HG03175 (cell line): Measurements from ENCODE around the gene ATCAY.
"Not testable (repeated sequence)": the region's sequence is repeated elsewhere in the genome, so short reads cannot be mapped to it uniquely, and the experiment has no call there.

Experiments
- ATAC-seq: cut with Tn5 transposase; IDR thresholded peaks from one replicate; pipeline ENCODE4 v1.9.1; 2021; ENCODE audit warnings: mild to moderate bottlenecking, moderate library complexity; ENCODE audit not compliant: unreplicated experiment

ATCAY gene

DNA sequence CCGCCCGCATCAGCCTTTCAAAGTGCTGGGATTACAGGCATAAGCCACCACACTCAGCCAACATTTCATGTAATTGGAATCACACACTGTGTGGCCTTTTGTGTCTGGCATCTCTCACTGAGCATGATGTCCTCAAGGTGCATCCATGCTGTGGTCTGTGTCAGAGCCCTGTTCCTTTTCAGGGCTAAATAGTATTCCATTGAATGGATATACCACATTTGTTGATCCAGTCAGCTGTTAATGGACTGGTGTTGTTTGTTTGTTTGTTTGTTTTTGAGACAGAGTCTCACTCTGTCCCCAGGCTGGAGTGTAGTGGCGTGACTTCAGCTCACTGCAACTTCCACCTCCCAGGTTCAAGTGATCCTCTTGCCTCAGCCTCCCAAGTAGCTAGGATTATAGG is 17.9 kb downstream of the ATCAY start:
- no peak for ATAC-seq

DNA sequence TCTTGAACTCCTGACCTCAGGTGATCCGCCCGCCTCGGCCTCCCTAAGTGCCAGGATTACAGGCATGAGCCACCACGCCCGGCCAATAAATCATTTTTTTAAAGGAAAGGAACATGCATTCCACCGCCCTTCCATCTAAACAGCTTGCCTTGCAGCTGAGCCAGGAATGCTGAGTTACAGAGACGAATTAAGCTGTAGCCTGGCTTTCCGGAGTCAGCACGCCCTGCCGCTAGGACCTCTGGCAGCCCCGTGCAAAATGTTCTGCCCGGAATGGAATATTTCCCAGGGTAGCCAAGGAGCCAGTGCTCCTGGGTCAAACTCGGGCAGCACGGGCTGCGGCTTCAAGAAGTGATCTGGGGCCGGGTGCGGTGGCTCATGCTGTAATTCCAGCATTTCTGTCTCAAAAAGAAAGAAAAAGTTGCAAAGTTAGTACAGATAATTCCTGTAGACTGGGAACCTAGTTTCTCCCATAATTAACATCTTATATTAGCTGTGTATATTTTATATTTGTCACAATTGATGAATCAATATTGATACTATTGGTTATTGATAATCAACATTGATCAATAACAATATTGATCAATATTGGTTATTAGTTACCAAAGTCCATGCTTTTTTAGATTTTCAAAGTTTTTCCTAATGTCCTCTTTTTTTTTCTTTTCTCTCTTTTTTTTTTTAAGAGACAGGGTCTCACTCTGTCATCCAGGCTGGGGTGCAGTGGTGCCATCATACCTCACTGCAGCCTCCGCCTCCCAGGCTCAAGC is 19.2 kb downstream of the ATCAY start:
- ATAC-seq = no peak

DNA sequence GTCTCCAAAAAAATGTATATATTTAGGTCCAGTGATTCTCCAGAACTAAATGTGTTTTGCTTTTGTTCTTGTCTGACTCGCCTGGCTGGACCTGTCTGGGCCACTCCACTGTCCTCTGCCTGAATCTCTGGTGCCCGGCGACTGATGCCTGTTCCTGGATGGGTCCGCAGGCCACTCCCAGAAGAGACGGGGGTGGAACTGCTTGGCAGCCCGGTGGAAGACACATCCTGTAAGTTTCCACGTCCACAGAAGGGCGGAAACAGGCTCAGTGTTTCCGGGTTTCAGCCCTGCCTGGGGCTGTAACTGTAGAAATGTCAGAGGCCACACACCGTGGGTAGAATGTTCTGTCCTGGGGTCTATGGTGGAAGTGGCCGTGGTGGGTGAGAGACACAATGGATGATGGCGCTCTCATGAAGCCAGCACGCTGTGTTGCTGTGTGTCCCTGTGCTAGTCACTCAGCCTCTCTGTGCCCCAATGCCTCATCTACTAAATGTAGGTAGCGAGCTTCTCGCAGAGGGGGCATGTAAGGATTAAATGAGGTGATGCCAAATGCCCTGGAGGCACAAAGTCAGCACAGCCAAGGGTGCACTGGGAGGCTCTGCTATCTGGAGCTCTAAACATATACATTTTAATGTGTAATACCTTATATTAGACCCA is 22.0 kb downstream of the ATCAY start:
- ATAC-seq = no peak

DNA sequence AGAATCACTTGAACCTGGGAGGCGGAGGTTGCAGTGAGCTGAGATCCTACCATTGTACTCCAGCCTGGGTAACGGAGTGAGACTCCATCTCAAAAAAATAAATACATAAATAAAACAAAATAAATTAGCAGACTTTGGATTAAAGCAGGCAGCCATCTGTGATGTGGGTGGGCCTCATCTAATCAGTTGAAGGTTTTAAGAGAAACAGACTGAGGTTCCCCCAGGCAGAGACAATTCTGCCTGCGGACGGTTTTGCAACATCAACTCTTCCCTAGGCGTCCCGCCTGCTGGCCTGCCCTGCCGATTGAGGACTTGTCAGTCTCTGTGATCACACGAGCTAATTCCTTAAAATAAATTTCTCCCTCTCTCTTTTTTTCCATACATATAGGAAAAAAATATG is 23.7 kb downstream of the ATCAY start:
- no peak for ATAC-seq

DNA sequence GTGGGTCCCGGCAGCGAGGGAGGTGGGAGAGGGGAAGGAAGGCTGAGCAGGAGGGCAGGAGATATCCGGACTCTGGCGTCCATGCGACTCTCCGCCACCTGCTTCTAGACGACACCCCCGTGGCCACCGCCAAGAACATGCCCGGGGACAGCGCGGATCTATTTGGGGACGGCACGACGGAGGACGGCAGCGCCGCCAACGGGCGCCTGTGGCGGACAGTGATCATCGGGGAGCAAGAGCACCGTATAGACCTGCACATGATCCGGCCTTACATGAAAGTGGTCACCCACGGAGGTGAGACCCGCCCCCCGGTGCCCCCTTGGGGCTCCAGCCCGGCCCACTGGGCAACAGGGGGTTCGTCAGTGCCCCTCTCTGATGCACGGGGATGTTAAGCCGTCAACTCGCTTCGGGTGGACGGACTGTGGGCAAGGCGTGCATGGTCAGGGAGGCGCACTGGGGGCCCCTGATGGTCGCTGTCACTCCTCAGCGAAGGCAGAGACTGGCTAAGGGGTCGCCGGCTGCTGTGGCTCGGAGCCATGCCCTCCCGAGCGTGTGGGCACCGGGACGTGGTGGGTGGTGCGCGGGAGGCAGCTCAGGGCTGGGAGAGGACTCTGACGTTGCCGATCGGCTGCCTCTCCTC is 27.3 kb downstream of the ATCAY start:
- ATAC-seq = no peak

DNA sequence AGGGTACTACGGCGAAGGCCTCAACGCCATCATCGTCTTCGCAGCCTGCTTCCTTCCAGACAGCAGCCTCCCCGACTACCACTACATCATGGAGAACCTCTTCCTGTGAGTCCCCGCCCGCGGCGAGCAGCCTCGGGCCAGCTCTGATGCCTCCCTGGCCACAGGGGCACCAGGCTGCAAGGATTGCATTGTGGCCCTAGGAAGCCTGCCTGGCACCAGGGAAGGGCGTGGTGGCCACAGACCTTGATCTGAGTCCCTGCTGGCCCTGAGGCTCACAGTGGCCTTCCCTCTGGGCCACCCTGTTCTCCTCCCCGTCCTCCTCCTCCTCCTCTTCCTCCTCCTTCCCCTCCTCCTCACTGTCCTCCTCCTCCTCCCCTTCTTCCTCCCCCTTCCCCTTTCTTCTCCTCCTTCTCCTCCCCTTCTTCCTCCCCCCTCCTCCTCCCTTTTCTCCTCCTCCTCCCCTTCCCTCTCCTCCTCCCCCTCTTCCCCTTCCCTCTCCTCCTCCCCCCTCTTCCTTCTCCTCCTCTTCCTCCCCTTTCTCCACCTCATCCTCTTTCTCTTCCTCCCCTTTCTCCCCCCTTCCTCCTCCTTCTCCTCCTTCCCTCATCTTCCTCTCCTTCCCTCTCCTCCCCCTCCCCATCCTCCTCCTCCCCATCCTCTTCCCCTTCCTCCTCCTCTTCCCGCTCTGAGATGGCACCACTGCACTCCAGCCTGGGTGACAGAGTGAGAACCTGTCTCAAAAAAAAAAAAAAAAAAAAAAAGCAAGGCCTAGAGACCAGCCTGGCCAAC is 28.0 kb downstream of the ATCAY start:
- ATAC-seq = no peak

DNA sequence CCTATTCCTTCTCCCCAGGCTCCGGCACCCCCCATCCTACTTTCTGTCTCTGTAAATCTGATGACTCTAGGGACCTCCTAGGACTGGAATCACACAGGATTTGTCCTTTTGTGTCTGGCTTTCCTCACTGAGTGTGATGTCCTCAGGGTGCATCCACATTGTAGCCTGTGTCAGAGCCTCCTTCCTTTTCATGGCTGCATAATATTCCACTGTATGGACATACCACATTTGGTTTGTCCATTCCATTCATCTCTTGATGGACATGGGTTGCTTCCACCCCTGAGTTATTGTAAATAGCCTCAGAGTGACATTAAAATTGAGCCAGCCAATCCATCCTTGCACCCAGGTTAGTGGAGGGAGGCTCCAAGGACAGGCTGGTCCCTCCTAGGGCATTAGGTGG is 29.6 kb downstream of the ATCAY start:
- ATAC-seq = no peak

DNA sequence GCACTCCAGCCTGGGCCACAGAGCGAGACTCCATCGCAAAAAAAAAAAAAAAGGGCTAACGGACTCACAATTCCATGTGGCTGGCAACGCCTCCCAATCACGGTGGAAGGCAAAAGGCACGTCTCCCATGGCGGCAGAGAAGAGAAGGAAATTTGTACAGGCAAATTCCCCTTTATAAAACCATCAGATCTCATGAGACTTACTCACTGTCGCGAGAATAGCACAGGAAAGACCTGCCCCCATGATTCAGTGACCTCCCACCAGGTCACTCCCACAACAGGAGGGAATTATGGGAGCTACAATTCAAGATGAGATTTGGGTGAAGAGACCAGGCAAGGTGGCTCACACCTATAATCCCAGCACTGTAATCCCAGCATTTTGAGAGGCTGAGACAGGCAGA is 33.7 kb downstream of the ATCAY start:
- ATAC-seq = no peak

DNA sequence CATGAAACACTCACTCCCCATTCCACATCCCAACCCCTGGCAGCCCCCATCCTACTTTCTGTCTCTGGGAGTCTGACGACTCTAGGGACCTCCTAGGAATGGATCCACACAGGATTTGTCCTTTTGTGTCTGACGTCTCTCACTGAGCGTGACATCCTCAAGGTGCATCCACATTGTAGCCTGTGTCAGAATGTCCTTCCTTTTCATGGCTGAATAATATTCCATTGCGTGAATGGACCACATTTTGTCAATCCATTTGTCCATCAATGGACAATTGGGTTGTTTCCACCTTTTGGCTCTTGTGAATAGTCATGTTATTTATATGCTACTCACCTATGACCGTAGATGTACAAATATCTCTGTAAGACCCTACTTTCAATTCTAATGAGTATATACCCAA is 35.5 kb downstream of the ATCAY start:
- no peak for ATAC-seq

DNA sequence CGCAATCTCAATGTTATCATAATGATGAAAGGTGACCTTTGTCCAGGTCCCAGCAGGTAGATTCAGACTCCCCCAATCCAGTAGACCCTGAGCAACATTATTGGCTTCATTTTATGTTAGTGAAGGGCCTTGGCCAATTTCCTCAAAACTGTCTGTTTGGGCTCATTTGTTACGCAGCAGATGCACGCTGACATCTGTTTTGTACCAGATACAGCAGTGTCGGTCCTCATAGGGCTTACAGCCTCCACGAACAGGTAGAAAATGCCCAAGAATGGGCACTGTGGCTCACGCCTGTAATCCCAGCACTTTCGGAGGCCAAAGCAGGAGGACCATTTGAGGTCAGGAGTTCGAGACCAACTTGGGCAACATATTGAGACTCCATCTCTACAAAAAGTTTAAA is 39.3 kb downstream of the ATCAY start:
- no peak for ATAC-seq

DNA sequence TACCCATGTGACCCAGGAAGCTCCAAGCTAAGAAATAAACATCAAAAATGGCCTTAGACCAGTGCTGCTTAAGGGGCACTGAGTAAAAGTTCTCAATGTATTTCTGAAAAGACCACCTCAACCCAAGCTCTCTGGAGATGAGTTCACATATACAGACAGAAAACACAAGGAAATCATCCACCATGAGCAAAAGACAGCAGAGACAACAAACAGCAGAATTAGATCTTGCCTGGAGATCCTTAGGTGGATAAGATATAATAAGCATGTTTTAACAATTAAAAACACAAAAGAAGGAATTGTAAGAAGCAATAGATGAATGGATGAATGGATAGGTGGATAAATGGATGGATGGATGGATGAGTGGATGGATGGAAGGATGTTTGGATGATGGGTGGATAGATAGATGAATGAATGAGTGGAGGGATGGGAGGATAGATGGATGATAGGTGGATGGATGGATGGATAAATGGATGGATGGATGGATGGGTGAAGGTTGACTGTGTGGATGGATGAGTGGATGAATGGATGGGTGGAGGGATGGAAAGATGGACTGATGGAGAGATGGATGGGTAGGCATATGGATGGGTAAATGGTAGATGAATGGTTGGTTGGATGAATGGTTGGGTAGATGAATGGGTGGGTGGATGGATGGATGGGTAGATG is 42.7 kb downstream of the ATCAY start:
- ATAC-seq = no peak

DNA sequence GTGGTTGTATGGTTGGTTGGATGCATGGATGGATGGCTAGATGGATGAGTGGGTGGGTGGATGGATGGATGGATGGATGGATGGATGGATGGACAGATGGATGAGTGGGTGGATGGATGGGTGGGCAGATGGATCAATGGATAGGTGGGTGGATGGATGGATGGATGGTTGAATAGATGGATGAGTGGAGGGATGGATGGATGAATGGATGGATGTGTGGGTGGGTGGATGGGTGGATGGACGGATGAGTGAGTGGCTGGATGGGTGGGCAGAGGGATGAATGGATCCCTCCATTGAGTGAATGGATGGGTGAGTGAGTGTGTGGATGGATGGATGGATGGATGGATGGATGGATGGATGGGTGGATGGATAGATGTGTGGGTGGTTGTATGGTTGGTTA is 43.4 kb downstream of the ATCAY start:
- ATAC-seq = no peak

DNA sequence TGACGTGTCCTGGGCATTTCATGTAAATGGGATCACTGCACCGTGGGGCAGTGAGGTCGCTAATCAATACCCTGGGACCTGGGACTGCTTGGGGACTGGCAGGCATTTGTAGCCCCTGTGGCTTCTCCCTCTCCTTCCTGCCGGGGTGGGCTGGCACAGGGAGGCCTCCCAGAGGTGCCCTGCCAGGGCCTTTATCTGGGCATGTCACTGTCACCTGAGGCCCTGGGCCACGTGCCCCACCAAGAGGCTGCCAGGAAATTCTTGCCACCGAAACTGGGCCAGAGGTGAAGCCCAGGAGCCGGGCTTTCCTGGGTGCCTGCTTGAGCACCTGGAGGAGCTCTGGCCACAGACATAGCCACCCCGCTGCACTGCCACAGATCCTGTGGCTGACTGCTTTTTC is 50.6 kb downstream of the ATCAY start:
- no peak for ATAC-seq

DNA sequence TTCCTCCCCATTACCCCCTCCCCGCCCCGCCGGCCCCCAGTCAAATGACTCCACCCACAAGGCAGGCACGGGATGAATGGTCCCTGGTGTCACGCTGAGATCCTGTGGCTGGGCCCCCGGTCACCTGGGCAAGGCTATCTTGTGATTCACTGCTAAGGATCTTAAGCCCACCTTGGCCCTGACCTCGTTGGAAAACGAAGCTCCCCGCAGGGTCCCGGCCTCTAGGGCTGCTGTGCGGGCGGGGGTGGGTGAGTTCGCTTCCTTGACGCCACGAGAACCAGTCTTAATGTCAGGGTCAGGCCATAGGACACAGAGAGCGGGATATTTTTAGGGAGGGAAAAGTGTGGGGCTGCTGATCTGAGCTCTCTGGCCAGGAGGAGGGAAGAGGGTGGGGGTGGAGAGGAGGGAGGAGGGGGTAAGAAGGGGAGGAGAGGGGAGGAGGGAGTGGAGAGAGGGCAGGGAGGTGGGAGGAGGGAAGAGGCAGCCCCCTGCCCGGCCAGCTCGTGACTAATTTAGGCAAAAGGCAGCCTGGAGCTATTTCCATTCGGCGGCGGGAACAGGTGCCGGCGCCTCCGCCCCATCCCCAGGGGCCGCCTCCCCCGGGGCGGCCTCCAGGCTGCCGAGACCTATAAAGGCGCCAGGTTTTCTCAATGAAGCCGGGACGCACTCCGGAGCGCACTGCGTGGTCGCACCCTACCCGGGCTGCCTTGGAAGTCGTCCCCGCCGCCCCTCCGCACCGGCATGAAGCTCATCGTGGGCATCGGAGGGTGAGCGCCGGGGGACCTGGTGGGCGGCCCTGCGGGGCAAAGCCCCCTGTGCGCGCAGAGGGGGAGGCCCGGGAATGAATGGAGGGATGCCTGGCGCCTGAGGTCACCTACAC is 52.7 kb downstream of the ATCAY start, which contains the start of gene NMRK2:
NMRK2 (plus strand) TSS at position 139 of the 880 bp plus-strand sequence; CDS start at position 742, 603 bp downstream.
- no peak for ATAC-seq

DNA sequence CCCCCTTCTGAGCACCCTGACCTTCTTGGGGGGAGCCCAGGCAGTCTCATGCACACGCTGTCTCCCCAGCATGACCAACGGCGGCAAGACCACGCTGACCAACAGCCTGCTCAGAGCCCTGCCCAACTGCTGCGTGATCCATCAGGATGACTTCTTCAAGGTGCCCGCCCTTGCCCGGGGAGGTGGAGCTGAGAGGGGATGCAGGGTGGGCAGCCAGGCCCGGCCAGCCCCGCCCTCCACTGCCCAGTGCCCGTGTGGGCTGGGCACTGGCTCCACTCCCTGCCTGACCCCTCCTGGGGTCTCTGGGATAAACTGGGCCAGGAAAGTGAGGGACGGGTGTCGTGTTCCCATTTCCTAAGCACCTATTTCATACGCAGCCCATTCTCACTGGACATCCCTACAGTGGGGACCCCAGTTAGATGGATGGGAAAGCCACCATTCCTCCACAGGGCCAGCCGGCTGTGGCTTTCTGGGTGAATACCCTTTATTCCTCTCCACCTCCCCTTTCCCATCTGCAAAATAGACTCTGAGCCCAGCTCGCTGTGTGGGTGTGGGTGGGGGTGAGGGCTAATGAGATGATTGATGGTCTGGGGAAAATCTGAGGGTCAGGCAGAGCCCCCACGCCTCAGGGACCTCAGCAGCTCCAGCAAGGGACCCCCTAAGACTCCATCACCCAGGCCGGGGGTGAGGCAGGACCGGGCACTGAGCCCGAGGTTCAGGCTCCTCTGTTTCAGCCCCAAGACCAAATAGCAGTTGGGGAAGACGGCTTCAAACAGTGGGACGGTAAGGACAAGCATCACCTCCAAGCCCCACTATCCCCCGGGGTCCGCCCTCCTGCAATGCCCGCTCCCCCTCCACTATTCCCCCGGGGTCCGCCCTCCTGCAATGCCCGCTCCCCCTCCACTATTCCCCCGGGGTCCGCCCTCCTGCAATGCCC is 56.3 kb downstream of the ATCAY start:
- ATAC-seq = no peak

DNA sequence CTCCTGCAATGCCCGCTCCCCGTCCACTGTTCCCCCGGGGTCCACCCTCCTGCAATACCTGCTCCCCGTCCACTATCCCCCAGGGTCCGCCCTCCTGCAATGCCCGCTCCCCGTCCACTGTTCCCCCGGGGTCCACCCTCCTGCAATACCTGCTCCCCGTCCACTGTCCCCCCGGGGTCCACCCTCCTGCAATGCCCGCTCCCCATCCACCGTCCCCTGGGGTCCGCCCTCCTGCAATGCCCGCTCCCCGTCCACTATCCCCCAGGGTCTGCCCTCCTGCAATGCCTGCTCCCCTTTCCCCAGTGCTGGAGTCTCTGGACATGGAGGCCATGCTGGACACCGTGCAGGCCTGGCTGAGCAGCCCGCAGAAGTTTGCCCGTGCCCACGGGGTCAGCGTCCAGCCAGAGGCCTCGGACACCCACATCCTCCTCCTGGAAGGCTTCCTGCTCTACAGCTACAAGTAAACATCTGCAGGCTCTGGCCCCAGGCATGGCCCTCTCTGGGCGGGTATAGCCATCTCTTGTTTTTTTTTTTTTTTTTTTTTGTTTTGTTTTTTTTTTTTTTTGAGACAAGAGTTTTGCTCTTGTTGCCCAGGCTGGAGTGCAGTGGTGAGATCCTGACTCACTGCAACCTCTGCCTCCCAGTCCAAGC is 57.9 kb downstream of the ATCAY start:
- ATAC-seq = not testable (repeated sequence)

DNA sequence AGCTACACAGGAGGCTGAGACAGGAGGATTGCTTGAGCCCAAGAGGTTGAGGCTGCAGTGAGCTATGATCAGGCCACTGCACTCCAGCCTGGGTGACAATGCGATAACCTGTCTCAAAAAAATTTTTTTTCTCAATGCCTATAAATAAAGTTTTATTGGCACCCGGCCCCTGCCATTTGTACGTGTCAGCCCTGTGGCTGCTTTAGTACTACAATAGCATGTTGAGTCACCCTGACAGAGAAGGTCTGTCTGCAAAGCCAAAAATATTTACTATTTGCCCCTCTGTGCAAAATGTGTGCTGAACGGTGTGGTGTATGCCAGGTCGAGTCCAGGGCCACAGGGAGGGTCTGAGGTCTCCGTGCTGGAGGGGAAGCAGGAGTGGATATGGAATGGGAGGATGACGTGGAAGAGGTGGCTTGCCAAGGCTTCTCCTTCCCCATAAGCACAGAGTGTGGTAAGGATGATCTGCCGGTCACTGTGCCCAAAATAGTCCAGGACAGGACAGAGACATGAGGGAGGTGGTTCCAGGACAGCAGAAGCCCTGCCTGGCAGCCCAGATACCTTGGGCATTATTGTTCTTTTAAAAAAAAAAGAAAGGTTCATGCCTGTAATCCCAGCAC is 62.4 kb downstream of the ATCAY start:
- ATAC-seq = no peak
